Neuronal stem cell (in vitro differentiated cells): ENCODE results near the gene PLCH2.
"Not testable (repeated sequence)": the region's sequence is repeated elsewhere in the genome, so short reads cannot be mapped to it uniquely, and the experiment has no call there.

Source experiments
- DNase-seq: peaks from one replicate; pipeline ENCODE4 v3.0.0-alpha.2; 2013; ENCODE audit warnings: low spot score
- H2AFZ ChIP-seq: one replicate; pipeline ENCODE4 v1.6.1; 2013; ENCODE audit warnings: mild to moderate bottlenecking, low read length, inconsistent platforms
- H2AK5ac ChIP-seq: 2 replicates; pipeline ENCODE4 v1.6.1; 2013; ENCODE audit warnings: low read depth, mild to moderate bottlenecking, inconsistent platforms, low read length, moderate library complexity, mixed read lengths
- H2BK120ac ChIP-seq: 2 replicates; pipeline ENCODE4 v1.6.1; 2013; ENCODE audit warnings: low read depth, mild to moderate bottlenecking, inconsistent platforms, low read length, moderate library complexity, mixed read lengths
- H2BK12ac ChIP-seq: one replicate; pipeline ENCODE4 v1.6.1; 2013; ENCODE audit warnings: low read length, inconsistent platforms
- H2BK15ac ChIP-seq: 2 replicates; pipeline ENCODE4 v1.6.1; 2013; ENCODE audit warnings: mild to moderate bottlenecking, low read length, inconsistent platforms, mixed read lengths
- H2BK5ac ChIP-seq: one replicate; pipeline ENCODE4 v1.6.1; 2013; ENCODE audit warnings: inconsistent platforms, mild to moderate bottlenecking, low read length, moderate library complexity
- H3K14ac ChIP-seq: one replicate; pipeline ENCODE4 v1.6.1; 2013; ENCODE audit warnings: low read length, inconsistent platforms
- H3K18ac ChIP-seq: 2 replicates; pipeline ENCODE4 v1.6.1; 2013; ENCODE audit warnings: low read length, inconsistent platforms
- H3K23ac ChIP-seq: 2 replicates; pipeline ENCODE4 v1.6.1; 2013; ENCODE audit warnings: low read depth, mild to moderate bottlenecking, mixed read lengths, low read length, inconsistent platforms; ENCODE audit not compliant: poor library complexity
- H3K27ac ChIP-seq: replicated peaks from 3 replicates; pipeline ENCODE4 v1.5.1; 2013; ENCODE audit warnings: low read length, inconsistent platforms
- H3K27me3 ChIP-seq, 3 experiments: 2 replicates each; pipeline ENCODE4 v1.6.1; 2013; ENCODE audit warnings: low read length in 3 of 3, mild to moderate bottlenecking in 2 of 3, inconsistent platforms in 1 of 3, low read depth in 1 of 3, mixed read lengths in 1 of 3, moderate library complexity in 1 of 3; ENCODE audit not compliant: control insufficient read depth in 3 of 3, insufficient read depth in 3 of 3
- H3K36me3 ChIP-seq, 2 donors: replicated peaks in 1 of 2; 2 replicates each; pipeline ENCODE4 v1.6.1; 2013; ENCODE audit warnings: low read length in 2 of 2; ENCODE audit not compliant: control insufficient read depth in 2 of 2, insufficient read depth in 2 of 2
- H3K4ac ChIP-seq: 2 replicates; pipeline ENCODE4 v1.6.1; 2013; ENCODE audit warnings: inconsistent platforms, mild to moderate bottlenecking, low read length, moderate library complexity
- H3K4me1 ChIP-seq, 2 donors: 1 replicate in 1 of 2; 2 replicates in 1 of 2; pipeline ENCODE4 v1.6.1; 2013; ENCODE audit warnings: low read length in 2 of 2, low read depth in 1 of 2; ENCODE audit not compliant: control insufficient read depth in 2 of 2, insufficient read depth in 1 of 2
- H3K4me2 ChIP-seq: one replicate; pipeline ENCODE4 v1.6.1; 2013; ENCODE audit warnings: mild to moderate bottlenecking, low read length, inconsistent platforms; ENCODE audit not compliant: insufficient read depth, poor library complexity, severe bottlenecking
- H3K4me3 ChIP-seq, 2 donors: 2 replicates each; pipeline ENCODE4 v1.5.1; 2013; ENCODE audit warnings: low read length in 2 of 2, mild to moderate bottlenecking in 2 of 2, inconsistent platforms in 1 of 2, moderate library complexity in 1 of 2
- H3K79me1 ChIP-seq: one replicate; pipeline ENCODE4 v1.6.1; 2013; ENCODE audit warnings: low read depth, mild to moderate bottlenecking, inconsistent platforms, low read length, moderate library complexity
- H3K9ac ChIP-seq: one replicate; pipeline ENCODE4 v1.6.1; 2013; ENCODE audit warnings: mild to moderate bottlenecking, low read depth, low read length, inconsistent platforms; ENCODE audit not compliant: poor library complexity
- H3K9me3 ChIP-seq, 2 donors: replicated peaks in 1 of 2; 2 replicates each; pipeline versions ENCODE3 to v1.6.1; 2013; ENCODE audit warnings: low read length in 2 of 2, mild to moderate bottlenecking in 2 of 2, inconsistent platforms in 1 of 2, low read depth in 1 of 2, mixed read lengths in 1 of 2, moderate library complexity in 1 of 2; ENCODE audit not compliant: control insufficient read depth in 2 of 2, insufficient read depth in 1 of 2
- H4K8ac ChIP-seq: one replicate; pipeline ENCODE4 v1.6.1; 2013; ENCODE audit warnings: low read depth, mild to moderate bottlenecking, inconsistent platforms, low read length, moderate library complexity
- H4K91ac ChIP-seq: one replicate; pipeline ENCODE4 v1.6.1; 2013; ENCODE audit warnings: low read length, low read depth, mild to moderate bottlenecking, inconsistent platforms; ENCODE audit not compliant: poor library complexity
- WGBS, 2 donors: extraction: QIAGEN DNeasy Blood & Tissue Kit; methylation state at CpG; one replicate each; pipeline ENCODE4 v1.1.7; 2013; ENCODE audit warnings: missing lambda C conversion rate in 2 of 2, mixed read lengths in 1 of 2; ENCODE audit not compliant: insufficient read length in 2 of 2, insufficient replicate concordance in 1 of 2; ENCODE audit errors: extremely low coverage in 2 of 2; 5-methylcytosine and 5-hydroxymethylcytosine counted together

The PLCH2 gene

DNA sequence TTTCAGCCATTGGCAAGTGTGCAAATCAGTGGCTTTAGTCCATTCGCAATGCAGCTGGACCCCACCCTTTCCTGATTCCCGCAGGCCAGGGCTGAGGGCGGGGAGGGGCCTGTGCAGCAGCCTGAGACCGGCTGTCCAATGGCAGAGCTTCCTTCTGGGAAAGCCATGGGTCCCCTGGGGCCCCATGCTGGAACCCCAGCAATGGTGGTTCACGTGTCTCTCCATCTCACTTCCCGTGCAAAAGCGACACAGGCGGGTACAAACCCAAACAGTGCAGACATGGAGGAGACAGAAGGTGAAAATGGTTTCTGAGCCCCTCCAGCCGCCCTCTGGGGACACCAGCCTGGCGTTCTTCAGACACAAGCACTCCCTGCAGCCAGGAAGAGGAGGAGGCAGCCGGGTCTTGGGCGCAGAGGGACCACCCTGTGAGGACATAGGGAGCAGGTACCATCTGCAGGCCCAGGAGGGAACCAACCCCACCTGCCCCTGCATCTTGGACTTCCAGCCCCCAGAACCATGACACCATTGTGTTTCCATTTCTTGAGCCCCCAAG lies 74.3 kb downstream of the PLCH2 start:
- not testable (repeated sequence) for H3K27ac ChIP-seq, H2BK15ac ChIP-seq, H2BK5ac ChIP-seq, H3K14ac ChIP-seq, H3K23ac ChIP-seq, H2AFZ ChIP-seq, DNase-seq, H3K4me3 ChIP-seq, H3K9me3 ChIP-seq, H3K4ac ChIP-seq, H2BK120ac ChIP-seq, H3K4me2 ChIP-seq, H3K27me3 ChIP-seq, H2AK5ac ChIP-seq, H3K36me3 ChIP-seq, H2BK12ac ChIP-seq, H4K8ac ChIP-seq, H4K91ac ChIP-seq, H3K9ac ChIP-seq
- H3K4me1 ChIP-seq: peaks cover 19 to 36% of the 10 kb centered on the region in 2 donors
- H3K18ac ChIP-seq: peak overlapping the region; percentile 85
- H3K79me1 ChIP-seq: peaks cover 11% of the 10 kb centered on the region
- WGBS, 2 donors: no CpG with 5 or more reads among the region's 12 CpGs

- not testable (repeated sequence) for H3K27me3 ChIP-seq, H4K91ac ChIP-seq, H2AFZ ChIP-seq, H3K9me3 ChIP-seq, H2BK120ac ChIP-seq, H4K8ac ChIP-seq, H3K4me2 ChIP-seq, H3K18ac ChIP-seq, H3K4me3 ChIP-seq, H3K36me3 ChIP-seq, DNase-seq, H3K27ac ChIP-seq, H2BK5ac ChIP-seq, H3K9ac ChIP-seq, H3K14ac ChIP-seq
- peaks cover 20 to 38% of the 10 kb centered on the region in 2 donors for H3K4me1 ChIP-seq
- peak overlapping the region; percentile 74 for H2AK5ac ChIP-seq
- H2BK12ac ChIP-seq: peak overlapping the region; percentile 93
- H3K4ac ChIP-seq: peak overlapping the region; percentile 76
- peak overlapping the region; percentile 65 for H3K23ac ChIP-seq
- peaks cover 12% of the 10 kb centered on the region for H3K79me1 ChIP-seq
- WGBS, 2 donors: no CpG with 5 or more reads among the region's 9 CpGs
- H2BK15ac ChIP-seq: peak overlapping the region; percentile 75
These were observed 75.5 kb downstream of the PLCH2 start for GRCh38 chr1:2551544-2551943.

- Histone ChIP-seq H3K23ac (no peak overlapping the region), H3K18ac (peak overlapping the region; percentile 13), H2AFZ (no peak overlapping the region), H2BK5ac (no peak overlapping the region), H4K8ac (no peak overlapping the region), H3K79me1 (peaks cover 7% of the 10 kb centered on the region), H4K91ac (no peak overlapping the region), H3K4me1 (peaks cover 21 to 35% of the 10 kb centered on the region in 2 donors), H2AK5ac (peak overlapping the region; percentile 83), H2BK15ac (no peak overlapping the region), H3K27me3 (peaks cover 0 to 6% (median 0%) of the 10 kb centered on the region in 3 experiments), H3K14ac (no peak overlapping the region), H3K27ac (no peak overlapping the region), H3K9ac (no peak overlapping the region), H2BK12ac (peak overlapping the region; percentile 7), H3K4me3 (no peak overlapping the region), H3K9me3 (no peaks in the 10 kb centered on the region), H2BK120ac (no peak overlapping the region), H3K36me3 (no peaks in the 10 kb centered on the region), H3K4me2 (no peak overlapping the region), H3K4ac (no peak overlapping the region)
- DNase-seq: no peak
- WGBS, 2 donors: no CpG with 5 or more reads among the region's 26 CpGs
These were observed 76.1 kb downstream of the PLCH2 start for GRCh38 chr1:2552189-2552588.

- not testable (repeated sequence) for H3K14ac ChIP-seq, H4K8ac ChIP-seq, H3K36me3 ChIP-seq, H3K4ac ChIP-seq, H3K79me1 ChIP-seq, H2BK12ac ChIP-seq, H3K4me3 ChIP-seq, H2AFZ ChIP-seq, H4K91ac ChIP-seq, H2AK5ac ChIP-seq, H3K4me2 ChIP-seq, H2BK5ac ChIP-seq, H3K9ac ChIP-seq, H2BK120ac ChIP-seq, H3K18ac ChIP-seq, H3K23ac ChIP-seq, H3K9me3 ChIP-seq, H2BK15ac ChIP-seq, H3K27ac ChIP-seq, DNase-seq
- peaks cover 0 to 12% (median 0%) of the 10 kb centered on the region in 3 experiments for H3K27me3 ChIP-seq
- H3K4me1 ChIP-seq: peaks cover 16 to 27% of the 10 kb centered on the region in 2 donors
- no CpG with 5 or more reads among the region's 9 CpGs for WGBS, 2 donors
These were observed 77.0 kb downstream of the PLCH2 start for GRCh38 chr1:2553076-2553475.
